PFSK-1 (cell line): ENCODE measurements around the gene LDLRAD2.

ENCODE experiments used
- FOXP2 ChIP-seq: optimal IDR thresholded peaks from 2 replicates; pipeline ENCODE3; 2011; ENCODE audit warnings: borderline replicate concordance, control low read depth, inconsistent platforms; ENCODE audit not compliant: insufficient read depth; ENCODE audit errors: extremely low read length, extremely low read depth
- POLR2AphosphoS5 ChIP-seq: IDR thresholded peaks from 2 replicates; pipeline ENCODE4 v1.6.1; 2012; ENCODE audit warnings: low read depth, mild to moderate bottlenecking, control low read depth, low read length, moderate library complexity
- SIN3A ChIP-seq: IDR thresholded peaks from 2 replicates; pipeline ENCODE4 v1.6.1; 2012; ENCODE audit warnings: mild to moderate bottlenecking, low read length, moderate library complexity, borderline replicate concordance; ENCODE audit not compliant: insufficient read depth
- TAF1 ChIP-seq: IDR thresholded peaks from 2 replicates; pipeline ENCODE4 v1.6.1; 2012; ENCODE audit warnings: low read length, control low read depth, borderline replicate concordance; ENCODE audit not compliant: insufficient read depth
- TF ChIP-seq, protein P1 (sequence below), 2 experiments: IDR thresholded peaks; 2 replicates each; pipeline versions ENCODE4 v1.6.1 to v1.8.0; 2011 to 2012; ENCODE audit warnings: low read depth in 2 of 2, low read length in 2 of 2, control low read depth in 1 of 2, inconsistent platforms in 1 of 2, mild to moderate bottlenecking in 1 of 2, moderate library complexity in 1 of 2; ENCODE audit not compliant: insufficient read depth in 1 of 2

LDLRAD2 gene

DNA sequence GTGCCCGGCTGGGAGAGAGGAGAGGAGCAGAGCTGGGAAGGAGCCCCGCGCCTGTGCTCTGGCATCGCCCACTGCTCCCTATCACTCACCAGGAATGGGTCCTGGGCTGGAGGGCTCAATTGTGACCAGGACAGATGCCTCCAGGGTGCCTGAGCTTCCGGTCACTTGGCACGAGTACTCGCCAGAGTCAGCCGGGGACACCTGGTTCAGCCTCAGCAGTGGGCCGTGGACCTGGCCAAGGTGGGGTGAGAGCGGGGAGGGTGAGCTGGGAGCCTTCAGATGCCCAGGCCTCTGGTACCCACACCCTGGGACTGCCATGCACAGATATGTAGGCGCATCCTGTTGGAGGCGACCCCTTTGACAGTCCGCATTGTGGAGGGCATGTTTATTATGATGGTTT lies 31.1 kb downstream of the LDLRAD2 start:
- TF ChIP-seq SIN3A (no peak), TAF1 (no peak), POLR2AphosphoS5 (no peak), FOXP2 (no peak)
- TF ChIP-seq, protein P1, sequence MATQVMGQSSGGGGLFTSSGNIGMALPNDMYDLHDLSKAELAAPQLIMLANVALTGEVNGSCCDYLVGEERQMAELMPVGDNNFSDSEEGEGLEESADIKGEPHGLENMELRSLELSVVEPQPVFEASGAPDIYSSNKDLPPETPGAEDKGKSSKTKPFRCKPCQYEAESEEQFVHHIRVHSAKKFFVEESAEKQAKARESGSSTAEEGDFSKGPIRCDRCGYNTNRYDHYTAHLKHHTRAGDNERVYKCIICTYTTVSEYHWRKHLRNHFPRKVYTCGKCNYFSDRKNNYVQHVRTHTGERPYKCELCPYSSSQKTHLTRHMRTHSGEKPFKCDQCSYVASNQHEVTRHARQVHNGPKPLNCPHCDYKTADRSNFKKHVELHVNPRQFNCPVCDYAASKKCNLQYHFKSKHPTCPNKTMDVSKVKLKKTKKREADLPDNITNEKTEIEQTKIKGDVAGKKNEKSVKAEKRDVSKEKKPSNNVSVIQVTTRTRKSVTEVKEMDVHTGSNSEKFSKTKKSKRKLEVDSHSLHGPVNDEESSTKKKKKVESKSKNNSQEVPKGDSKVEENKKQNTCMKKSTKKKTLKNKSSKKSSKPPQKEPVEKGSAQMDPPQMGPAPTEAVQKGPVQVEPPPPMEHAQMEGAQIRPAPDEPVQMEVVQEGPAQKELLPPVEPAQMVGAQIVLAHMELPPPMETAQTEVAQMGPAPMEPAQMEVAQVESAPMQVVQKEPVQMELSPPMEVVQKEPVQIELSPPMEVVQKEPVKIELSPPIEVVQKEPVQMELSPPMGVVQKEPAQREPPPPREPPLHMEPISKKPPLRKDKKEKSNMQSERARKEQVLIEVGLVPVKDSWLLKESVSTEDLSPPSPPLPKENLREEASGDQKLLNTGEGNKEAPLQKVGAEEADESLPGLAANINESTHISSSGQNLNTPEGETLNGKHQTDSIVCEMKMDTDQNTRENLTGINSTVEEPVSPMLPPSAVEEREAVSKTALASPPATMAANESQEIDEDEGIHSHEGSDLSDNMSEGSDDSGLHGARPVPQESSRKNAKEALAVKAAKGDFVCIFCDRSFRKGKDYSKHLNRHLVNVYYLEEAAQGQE (IDR thresholded peaks at IDR 0.05; ENCODE audit: insufficient read depth in 1 of 2, low read depth in 2 of 2, low read length in 2 of 2): no peak

DNA sequence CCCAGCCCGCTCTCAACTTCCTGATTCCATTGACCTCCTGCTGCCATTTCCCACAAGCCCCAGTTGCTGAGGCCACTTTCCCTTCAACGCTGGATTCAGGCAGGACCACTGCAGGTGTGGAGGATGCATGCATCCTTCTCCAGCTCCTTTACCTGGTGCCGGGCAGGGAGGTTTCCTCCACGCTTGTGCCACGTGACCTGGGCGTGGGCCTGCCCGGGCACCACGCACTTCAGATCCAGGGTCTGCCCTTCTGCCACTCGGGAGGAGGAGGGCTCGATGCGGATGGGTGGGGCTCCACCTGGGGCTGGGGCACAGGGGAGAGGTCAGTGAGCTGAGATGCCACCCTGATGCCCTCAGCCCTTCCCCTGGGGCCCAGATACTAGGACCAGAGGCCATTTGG lies 31.9 kb downstream of the LDLRAD2 start:
- TF ChIP-seq TAF1 (no peak), FOXP2 (no peak), SIN3A (no peak), POLR2AphosphoS5 (no peak)
- TF ChIP-seq, protein P1 (IDR thresholded peaks at IDR 0.05; ENCODE audit: insufficient read depth in 1 of 2, low read depth in 2 of 2, low read length in 2 of 2): no peak

DNA sequence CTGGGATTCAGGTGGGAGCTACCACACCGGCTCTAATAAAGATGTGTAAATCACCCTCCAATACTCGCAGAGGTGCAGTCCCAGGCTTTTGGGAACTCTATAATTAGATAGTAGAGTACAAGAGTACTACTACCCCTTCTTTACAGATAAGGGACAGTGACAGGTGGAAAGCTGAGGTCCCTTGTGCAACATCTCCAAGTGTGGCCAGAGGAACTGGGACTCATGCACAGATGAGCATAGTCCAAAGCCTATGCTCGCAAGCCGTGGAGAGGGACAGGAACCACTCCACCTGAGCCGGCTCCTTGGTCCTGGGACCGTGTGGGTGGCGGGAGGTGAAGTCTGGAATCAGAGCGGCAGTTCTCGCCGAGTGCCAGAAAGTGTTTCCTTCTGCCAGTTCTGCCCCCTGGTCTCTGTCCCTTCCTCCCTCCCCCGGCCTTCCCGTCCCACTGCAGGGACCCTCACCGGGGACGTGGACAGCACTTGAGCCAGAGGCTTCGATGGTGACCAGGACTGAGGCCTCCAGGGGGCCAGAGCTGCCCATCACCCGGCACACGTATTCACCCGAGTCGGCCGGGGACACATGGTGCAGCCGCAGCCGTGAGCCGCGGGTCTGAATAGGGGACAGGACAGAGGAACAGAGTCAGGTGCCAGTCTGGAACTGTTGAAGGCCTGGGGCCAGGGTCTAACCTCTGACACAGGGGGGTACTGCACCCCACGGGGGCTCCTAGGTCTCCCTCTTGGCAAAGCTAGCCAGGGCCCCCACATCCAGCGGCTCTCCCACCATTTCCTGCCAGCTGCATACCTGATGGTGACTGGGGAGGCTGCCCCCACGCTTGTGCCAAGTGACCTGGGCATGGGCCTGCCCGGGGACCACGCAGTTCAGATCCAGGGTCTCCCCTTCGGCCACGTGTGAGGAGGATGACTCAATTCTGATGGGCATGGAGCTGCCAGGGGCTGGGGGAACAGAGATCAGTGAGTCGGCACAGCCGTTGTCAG lies 33.9 kb downstream of the LDLRAD2 start:
- TF ChIP-seq SIN3A (no peak), TAF1 (no peak), FOXP2 (no peak), POLR2AphosphoS5 (no peak)
- TF ChIP-seq, protein P1 (IDR thresholded peaks at IDR 0.05; ENCODE audit: insufficient read depth in 1 of 2, low read depth in 2 of 2, low read length in 2 of 2): no peak

DNA sequence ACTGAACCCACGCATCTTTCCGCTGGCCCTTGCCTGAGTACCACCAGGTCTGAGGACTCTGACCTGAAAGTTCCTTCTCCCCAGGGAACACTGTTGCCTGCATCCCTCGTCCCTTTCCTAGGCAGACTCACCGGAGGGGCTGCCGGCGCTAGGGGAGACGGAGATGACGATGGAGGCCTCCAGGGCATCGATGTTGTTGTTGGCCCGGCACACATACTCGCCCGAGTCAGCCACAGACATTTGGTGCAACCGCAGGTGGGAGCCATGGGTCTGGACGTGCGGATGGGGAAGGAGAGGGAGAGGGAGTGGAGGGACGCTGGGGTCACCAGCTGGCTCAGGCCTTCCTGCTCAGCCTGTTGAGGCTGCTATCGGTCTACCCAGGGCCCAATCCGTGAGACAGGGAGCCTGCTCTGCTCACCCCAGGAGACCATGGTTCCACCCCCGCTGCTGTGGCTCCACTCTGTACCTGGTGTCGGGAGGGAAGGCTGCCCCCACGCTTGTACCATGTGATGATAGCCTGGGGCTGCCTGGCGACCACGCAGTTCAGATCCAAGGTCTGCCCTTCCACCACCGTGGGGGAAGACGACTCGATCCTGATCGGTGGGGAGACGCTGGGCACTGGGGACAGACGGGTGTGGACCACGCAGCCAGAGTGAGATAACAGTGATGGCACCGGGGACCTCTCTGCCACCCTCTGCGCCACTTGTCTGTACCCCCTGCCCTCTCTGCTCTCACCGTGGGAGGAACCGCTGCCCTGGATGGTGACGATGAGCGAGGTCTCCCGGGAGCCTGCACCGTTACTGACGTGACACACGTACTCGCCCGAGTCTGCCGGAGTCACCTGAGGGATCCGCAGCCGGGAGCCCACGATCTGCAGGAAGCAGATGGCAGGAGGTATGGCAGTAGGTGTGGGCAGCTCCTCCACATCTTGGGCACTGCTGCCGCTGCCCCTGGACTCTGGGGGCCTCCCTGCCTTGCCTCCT lies 35.4 kb downstream of the LDLRAD2 start:
- TF ChIP-seq SIN3A (no peak), FOXP2 (no peak), POLR2AphosphoS5 (no peak), TAF1 (no peak)
- TF ChIP-seq, protein P1 (IDR thresholded peaks at IDR 0.05; ENCODE audit: insufficient read depth in 1 of 2, low read depth in 2 of 2, low read length in 2 of 2): no peak
